ENCODE results near the gene DYNC2LI1.
"Not testable (repeated sequence)": the region's sequence is repeated elsewhere in the genome, so short reads cannot be mapped to it uniquely, and the experiment has no call there.

DYNC2LI1 gene

GRCh38 chr2:43773876-43774613 is at the start of gene DYNC2LI1:
TSS of gene DYNC2LI1 (plus strand) at chr2:43774039. CDS start at chr2:43774139, 100 bp downstream.
- no peak for TF ChIP-seq CTCF (IDR thresholded peaks at IDR 0.05; ENCODE audit: borderline replicate concordance, insufficient read depth, low read depth, low read length)
- peak within 1 kb of the TSS; percentile 59 for H3K4me3 ChIP-seq (ENCODE audit: low read depth, low read length)

DNA sequence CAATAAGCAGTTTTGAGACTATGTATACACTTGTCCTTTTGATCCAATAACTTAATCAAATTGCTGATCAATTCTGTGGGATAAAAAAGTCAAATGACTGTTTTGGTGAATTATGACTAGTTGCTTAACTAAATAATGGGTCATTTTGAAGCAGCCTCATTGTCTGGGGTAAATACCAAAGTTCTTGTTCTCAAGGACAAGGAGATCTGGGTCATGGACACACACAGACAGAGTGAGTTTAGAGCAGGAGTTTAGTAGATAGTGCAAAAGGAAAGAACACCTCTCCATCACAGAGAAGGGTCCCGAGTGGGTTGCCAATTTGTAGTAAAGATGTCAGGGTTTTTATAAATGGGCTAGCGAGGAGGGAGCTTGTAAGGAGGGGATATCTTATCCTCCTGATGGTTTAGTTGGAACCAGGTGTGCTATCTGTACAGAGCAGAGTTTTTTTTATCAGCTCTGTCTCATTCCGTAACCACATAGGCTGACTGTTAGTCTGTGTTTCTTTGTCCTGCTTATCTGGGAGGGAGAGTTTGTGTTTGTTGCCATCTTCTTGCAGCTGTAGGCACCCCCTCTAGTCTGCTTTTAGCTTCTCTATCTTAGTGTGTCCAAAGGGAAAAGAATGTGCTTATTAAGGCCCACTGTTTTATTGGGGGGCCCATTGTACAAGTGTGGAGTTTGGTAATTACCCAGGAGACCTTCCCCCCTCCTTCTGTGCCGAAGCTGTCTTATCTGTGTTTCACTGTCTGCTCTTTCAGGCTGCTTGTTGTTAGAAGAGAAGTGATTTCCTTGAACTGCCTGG is 48.9 kb upstream of the DYNC2LI1 start:
- H3K4me3 ChIP-seq (ENCODE audit: low read depth, low read length), result no peak overlapping the region
- TF ChIP-seq CTCF (IDR thresholded peaks at IDR 0.05; ENCODE audit: borderline replicate concordance, insufficient read depth, low read depth, low read length), result no peak

DNA sequence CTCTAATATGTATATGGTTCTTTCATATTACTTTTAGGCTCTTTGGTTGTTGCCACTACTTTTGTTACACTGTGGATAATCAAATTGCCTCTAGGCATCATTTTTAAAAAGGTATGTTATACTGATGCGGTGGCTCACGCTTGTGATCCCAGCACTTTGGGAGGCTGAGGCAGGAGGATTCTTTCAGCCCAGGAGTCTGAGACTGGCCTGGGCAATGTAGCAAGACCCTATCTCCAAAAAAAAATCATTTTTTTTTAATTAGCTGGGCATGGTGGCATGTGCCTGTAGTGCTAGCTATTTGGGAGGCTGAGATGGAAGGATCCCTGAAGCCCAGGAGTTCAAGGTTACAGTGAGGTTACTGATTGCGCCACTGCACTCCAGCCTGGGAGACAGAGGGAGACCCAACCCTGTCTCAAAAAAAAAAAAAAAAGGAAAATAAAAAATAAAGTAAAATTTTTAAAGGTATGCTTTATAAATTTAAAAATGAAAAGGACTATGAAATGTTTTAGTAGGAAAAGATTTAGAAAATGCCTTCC is 48.1 kb upstream of the DYNC2LI1 start:
- no peak overlapping the region for H3K4me3 ChIP-seq (ENCODE audit: low read depth, low read length)
- no peak for TF ChIP-seq CTCF (IDR thresholded peaks at IDR 0.05; ENCODE audit: borderline replicate concordance, insufficient read depth, low read depth, low read length)

DNA sequence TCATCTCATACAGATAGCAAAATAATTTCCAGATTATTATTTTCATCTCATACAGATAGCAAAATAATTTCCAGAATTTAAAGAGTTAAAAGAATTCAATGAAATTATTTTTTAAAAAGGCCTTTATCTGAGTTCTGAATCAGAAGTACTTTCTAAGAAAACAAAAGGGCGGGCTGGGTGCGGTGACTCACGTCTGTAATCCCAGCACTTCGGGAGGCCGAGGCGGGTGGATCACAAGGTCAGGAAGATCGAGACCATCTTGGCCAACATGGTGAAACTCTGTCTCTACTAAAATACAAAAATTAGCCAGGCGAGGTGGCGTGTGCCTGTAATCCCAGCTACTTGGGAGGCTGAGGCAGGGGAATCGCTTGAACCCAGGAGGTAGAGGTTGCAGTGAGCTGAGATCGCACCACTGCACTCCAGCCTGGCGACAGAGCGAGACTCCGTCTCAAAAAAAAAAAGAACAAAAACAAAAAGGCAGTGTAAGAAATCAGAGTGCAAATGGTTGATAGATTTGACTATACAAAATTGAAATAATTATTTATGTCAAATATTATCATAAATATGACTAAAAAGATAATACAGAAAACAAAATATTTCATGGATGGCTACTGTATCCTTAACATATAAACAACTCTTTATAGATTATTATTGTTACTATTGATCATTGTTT is 46.7 kb upstream of the DYNC2LI1 start:
- H3K4me3 ChIP-seq (ENCODE audit: low read depth, low read length), result not testable (repeated sequence)

DNA sequence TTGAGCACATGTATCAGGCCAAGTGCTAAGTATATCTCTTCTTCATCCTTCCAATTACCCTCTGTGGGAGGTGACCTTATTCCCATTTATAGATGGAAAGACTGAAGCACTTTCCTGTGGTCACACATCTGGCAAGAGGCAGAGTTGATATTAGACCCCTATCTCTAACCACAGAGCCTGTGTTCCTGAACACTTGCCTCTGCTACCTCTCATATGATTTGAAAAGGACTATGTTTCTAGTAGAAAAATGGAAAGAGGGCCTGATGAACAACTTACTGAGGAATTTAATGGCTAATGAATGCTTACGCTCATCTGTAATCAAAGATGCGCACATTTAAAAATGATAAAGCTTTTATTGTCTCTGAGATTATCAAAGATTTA is 46.2 kb upstream of the DYNC2LI1 start:
- TF ChIP-seq CTCF (IDR thresholded peaks at IDR 0.05; ENCODE audit: borderline replicate concordance, insufficient read depth, low read depth, low read length), result no peak
- no peak overlapping the region for H3K4me3 ChIP-seq (ENCODE audit: low read depth, low read length)

GRCh38 chr2:43729491-43730174 is 44.2 kb upstream of the DYNC2LI1 start:
- no peak for TF ChIP-seq CTCF (IDR thresholded peaks at IDR 0.05; ENCODE audit: borderline replicate concordance, insufficient read depth, low read depth, low read length)
- H3K4me3 ChIP-seq (ENCODE audit: low read depth, low read length), result no peak overlapping the region

DNA sequence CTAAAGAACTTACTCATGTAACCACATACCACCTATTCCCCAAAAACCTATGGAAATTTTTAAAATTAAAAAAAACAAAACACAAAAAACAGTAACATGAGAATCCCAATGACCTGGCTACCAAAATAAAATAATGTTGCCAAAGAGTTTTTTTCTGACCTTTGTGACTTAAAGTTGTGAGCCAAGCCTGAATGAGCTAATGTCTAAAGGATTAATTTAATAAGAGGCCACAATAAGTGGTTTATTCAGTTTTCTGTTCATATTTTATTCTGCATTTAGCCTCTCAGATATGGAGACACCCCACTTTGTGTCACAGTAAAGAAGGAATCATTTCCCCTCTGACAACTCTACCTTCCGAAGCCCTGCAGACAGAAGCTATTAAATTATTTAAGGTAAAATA is 42.6 kb upstream of the DYNC2LI1 start:
- TF ChIP-seq CTCF (IDR thresholded peaks at IDR 0.05; ENCODE audit: borderline replicate concordance, insufficient read depth, low read depth, low read length), result no peak
- H3K4me3 ChIP-seq (ENCODE audit: low read depth, low read length), result no peak overlapping the region
